ENCODE measurements around the gene MRPL34.

Gene MRPL34

GRCh38 chr19:17325881-17326594 is 20.4 kb downstream of the MRPL34 start:
- DNase-seq = no peak
- in situ Hi-C loops (cut with HindIII; ENCODE audit: low pct_ligation_motif_present, low sequenced_read_pairs) = no loop called here
- Histone ChIP-seq H3K36me3 (replicated peaks) (peaks cover 15% of the 10 kb centered on the region), H3K4me3 (ENCODE audit: low read depth, low read length) (no peak overlapping the region), H3K27ac (no peak overlapping the region), H3K27me3 (replicated peaks) (no peaks in the 10 kb centered on the region)
- no peak for TF ChIP-seq CTCF (IDR thresholded peaks at IDR 0.05; ENCODE audit: low read depth, low read length, missing control alignments)

GRCh38 chr19:17326595-17326966 is 20.9 kb downstream of the MRPL34 start:
- no peak for DNase-seq
- H3K4me3 ChIP-seq (ENCODE audit: low read depth, low read length) = no peak overlapping the region
- H3K27me3 ChIP-seq (replicated peaks) = no peaks in the 10 kb centered on the region
- in situ Hi-C loops (cut with HindIII; ENCODE audit: low pct_ligation_motif_present, low sequenced_read_pairs) = no loop called here
- TF ChIP-seq CTCF (IDR thresholded peaks at IDR 0.05; ENCODE audit: low read depth, low read length, missing control alignments) = no peak
- no peak overlapping the region for H3K27ac ChIP-seq
- H3K36me3 ChIP-seq (replicated peaks) = peaks cover 10% of the 10 kb centered on the region

GRCh38 chr19:17327068-17327653 is 21.5 kb downstream of the MRPL34 start:
- peaks cover 5% of the 10 kb centered on the region for H3K36me3 ChIP-seq (replicated peaks)
- no peak overlapping the region for H3K4me3 ChIP-seq (ENCODE audit: low read depth, low read length)
- no peak overlapping the region for H3K27ac ChIP-seq
- no peaks in the 10 kb centered on the region for H3K27me3 ChIP-seq (replicated peaks)
- TF ChIP-seq CTCF (IDR thresholded peaks at IDR 0.05; ENCODE audit: low read depth, low read length, missing control alignments) = no peak
- in situ Hi-C loops (cut with HindIII; ENCODE audit: low pct_ligation_motif_present, low sequenced_read_pairs) = no loop called here
- no peak for DNase-seq

- H3K4me3 ChIP-seq (ENCODE audit: low read depth, low read length) = no peak overlapping the region
- H3K36me3 ChIP-seq (replicated peaks) = no peaks in the 10 kb centered on the region
- H3K27me3 ChIP-seq (replicated peaks) = no peaks in the 10 kb centered on the region
- in situ Hi-C loops (cut with HindIII; ENCODE audit: low pct_ligation_motif_present, low sequenced_read_pairs) = no loop called here
- no peak overlapping the region for H3K27ac ChIP-seq
- DNase-seq = no peak
- peak; percentile 17 for TF ChIP-seq CTCF (IDR thresholded peaks at IDR 0.05; ENCODE audit: low read depth, low read length, missing control alignments)
These were observed 22.2 kb downstream of the MRPL34 start for GRCh38 chr19:17327654-17328516.

GRCh38 chr19:17328517-17329365 is 23.1 kb downstream of the MRPL34 start:
- H3K27ac ChIP-seq = no peak overlapping the region
- in situ Hi-C loops (cut with HindIII; ENCODE audit: low pct_ligation_motif_present, low sequenced_read_pairs) = no loop called here
- H3K36me3 ChIP-seq (replicated peaks) = peaks cover 4% of the 10 kb centered on the region
- no peak overlapping the region for H3K4me3 ChIP-seq (ENCODE audit: low read depth, low read length)
- no peak for DNase-seq
- H3K27me3 ChIP-seq (replicated peaks) = no peaks in the 10 kb centered on the region
- no peak for TF ChIP-seq CTCF (IDR thresholded peaks at IDR 0.05; ENCODE audit: low read depth, low read length, missing control alignments)

All from brain microvascular endothelial cell (primary cell).